Measurements from ENCODE around the gene FNDC10.
"Not testable (repeated sequence)": the region's sequence is repeated elsewhere in the genome, so short reads cannot be mapped to it uniquely, and the experiment has no call there.

The FNDC10 gene

GRCh38 chr1:1567152-1567875 is 32.6 kb downstream of the FNDC10 start:
- no peak for DNase-seq (ENCODE audit: low spot score)

GRCh38 chr1:1565340-1565739 is 34.6 kb downstream of the FNDC10 start:
- no peak for DNase-seq (ENCODE audit: low spot score)

GRCh38 chr1:1564268-1564667 is 35.7 kb downstream of the FNDC10 start:
- no peak for DNase-seq (ENCODE audit: low spot score)

GRCh38 chr1:1563688-1564087 is 36.2 kb downstream of the FNDC10 start:
- no peak for DNase-seq (ENCODE audit: low spot score)

GRCh38 chr1:1562556-1563195 is 37.3 kb downstream of the FNDC10 start:
- no peak for DNase-seq (ENCODE audit: low spot score)

- DNase-seq (ENCODE audit: low spot score), result no peak
Observed at GRCh38 chr1:1561801-1562470, 38.0 kb downstream of the FNDC10 start.

- DNase-seq (ENCODE audit: low spot score), result no peak
Observed at GRCh38 chr1:1560178-1560577, 39.8 kb downstream of the FNDC10 start.

GRCh38 chr1:1559066-1559465 is 40.9 kb downstream of the FNDC10 start:
- no peak for DNase-seq (ENCODE audit: low spot score)

GRCh38 chr1:1558591-1558990 is 41.3 kb downstream of the FNDC10 start:
- no peak for DNase-seq (ENCODE audit: low spot score)

- not testable (repeated sequence) for DNase-seq (ENCODE audit: low spot score)
Observed at GRCh38 chr1:1557688-1558087, 42.2 kb downstream of the FNDC10 start.

GRCh38 chr1:1556961-1557360 is 43.0 kb downstream of the FNDC10 start:
- DNase-seq (ENCODE audit: low spot score), result not testable (repeated sequence)

- no peak for DNase-seq (ENCODE audit: low spot score)
Observed at GRCh38 chr1:1556505-1556904, 43.4 kb downstream of the FNDC10 start.

GRCh38 chr1:1554926-1555915 is 44.7 kb downstream of the FNDC10 start:
- DNase-seq (ENCODE audit: low spot score), result peak; percentile 82

- no peak for DNase-seq (ENCODE audit: low spot score)
Observed at GRCh38 chr1:1554550-1554925, 45.4 kb downstream of the FNDC10 start.

GRCh38 chr1:1553821-1554494 is 46.0 kb downstream of the FNDC10 start:
- no peak for DNase-seq (ENCODE audit: low spot score)

GRCh38 chr1:1552263-1552639 is 47.7 kb downstream of the FNDC10 start:
- no peak for DNase-seq (ENCODE audit: low spot score)

- DNase-seq (ENCODE audit: low spot score), result no peak
Observed at GRCh38 chr1:1551524-1552262, 48.2 kb downstream of the FNDC10 start.

- no peak for DNase-seq (ENCODE audit: low spot score)
Observed at GRCh38 chr1:1550591-1551432, 49.1 kb downstream of the FNDC10 start.

- DNase-seq (ENCODE audit: low spot score), result no peak
Observed at GRCh38 chr1:1550087-1550486, 49.8 kb downstream of the FNDC10 start.

- DNase-seq (ENCODE audit: low spot score), result no peak
Observed at GRCh38 chr1:1548591-1548990, 51.3 kb downstream of the FNDC10 start.
